ENCODE data around the gene TRIM68.

Gene TRIM68

GRCh38 chr11:4606231-4607015, 1.6 kb downstream of the TRIM68 start:
- DNase-seq: no peak

GRCh38 chr11:4605057-4605456, 3.0 kb downstream of the TRIM68 start:
- no peak for DNase-seq

GRCh38 chr11:4593739-4594138, 14.3 kb downstream of the TRIM68 start, which contains the start of gene OR52I1:
Gene OR52I1, plus strand, starts transcription at chr11:4594039. Its CDS starts 0 bp downstream, at chr11:4594039.
- no peak for DNase-seq

- no peak for DNase-seq
Observed at GRCh38 chr11:4589017-4589416, 19.0 kb downstream of the TRIM68 start.

DNA sequence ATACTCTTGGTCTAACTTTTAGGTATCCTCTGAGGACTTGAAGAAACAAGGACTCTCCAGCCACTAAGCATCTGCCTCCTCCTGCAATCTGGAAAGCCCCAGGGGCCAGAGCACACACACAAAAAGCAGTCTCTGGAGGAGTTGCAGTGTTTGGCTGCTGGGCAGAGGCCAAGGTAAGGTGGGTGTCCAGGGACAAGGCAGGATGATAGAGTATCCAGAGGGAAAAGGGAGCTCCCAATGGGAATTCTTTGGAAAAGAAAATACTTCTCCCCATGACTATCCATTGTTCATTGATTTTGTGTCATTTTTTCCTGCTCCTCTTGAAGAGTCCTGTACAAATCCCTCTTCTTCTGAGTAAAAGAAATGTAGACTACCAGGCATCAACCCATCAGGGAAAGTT, 26.6 kb downstream of the TRIM68 start, which contains the start of gene OR52I2:
TSS of gene OR52I2 (plus strand) at position 301 of the 400 bp plus-strand sequence.
- no peak for DNase-seq

- no peak for DNase-seq
Observed at GRCh38 chr11:4580124-4580523, 27.9 kb downstream of the TRIM68 start.

DNA sequence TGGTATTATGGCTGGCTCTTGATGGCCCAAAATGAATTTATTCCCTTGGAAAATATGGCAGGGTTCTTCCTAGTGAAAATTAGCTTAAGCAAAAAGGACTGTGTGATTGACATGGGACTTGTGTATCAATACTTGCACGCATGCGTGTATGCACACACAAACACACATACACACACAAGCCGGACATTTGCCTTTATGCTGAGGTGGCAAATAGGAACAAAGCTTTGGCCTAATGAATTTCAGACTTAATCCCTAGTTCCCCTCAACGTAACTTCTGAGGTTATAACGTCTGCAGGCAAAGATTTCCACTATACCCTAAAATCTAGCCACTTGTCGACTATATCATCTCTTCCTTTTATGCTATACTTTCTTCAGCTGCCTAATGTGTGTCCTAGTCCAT, 29.4 kb downstream of the TRIM68 start:
- DNase-seq: no peak

DNA sequence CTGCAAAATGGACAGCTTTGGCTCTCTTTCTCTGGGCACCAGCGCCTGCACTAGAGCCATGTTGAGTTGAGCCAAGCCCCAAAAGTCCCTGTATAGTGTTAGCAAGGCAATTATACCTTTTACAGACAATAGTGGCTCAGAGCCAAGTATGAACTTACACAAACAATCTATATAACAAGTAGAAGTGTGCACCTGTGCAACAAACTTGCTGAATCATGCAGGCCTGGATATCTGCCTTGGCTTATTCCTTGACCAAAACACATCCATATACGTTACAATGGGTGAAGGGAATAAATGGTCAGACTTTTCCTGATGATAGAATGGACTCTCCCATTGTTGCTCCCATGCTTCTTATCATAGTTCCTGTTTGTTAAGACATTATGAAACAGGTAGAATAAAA, 30.3 kb downstream of the TRIM68 start:
- DNase-seq: no peak

GRCh38 chr11:4576880-4577279, 31.2 kb downstream of the TRIM68 start:
- no peak for DNase-seq

GRCh38 chr11:4569075-4569474, 39.0 kb downstream of the TRIM68 start:
- DNase-seq: no peak

DNA sequence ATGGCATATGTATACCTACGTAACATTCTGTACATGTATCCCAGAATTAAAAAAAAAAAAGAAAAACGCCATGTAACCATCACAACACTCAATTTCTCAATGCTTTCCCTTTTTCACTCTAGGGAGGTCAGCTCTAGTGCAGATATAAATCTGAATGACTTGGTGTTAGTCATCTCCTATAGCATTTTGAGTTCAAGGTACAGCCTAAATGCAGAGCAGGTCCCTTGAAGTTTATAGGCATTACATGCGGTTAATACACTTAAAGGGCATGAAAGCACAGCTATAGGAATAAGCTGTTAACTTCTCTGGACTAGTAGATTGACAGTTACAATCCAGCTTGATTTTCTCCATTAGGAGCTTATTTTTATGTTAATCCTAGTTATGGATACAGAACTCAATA, 42.7 kb downstream of the TRIM68 start:
- no peak for DNase-seq

DNA sequence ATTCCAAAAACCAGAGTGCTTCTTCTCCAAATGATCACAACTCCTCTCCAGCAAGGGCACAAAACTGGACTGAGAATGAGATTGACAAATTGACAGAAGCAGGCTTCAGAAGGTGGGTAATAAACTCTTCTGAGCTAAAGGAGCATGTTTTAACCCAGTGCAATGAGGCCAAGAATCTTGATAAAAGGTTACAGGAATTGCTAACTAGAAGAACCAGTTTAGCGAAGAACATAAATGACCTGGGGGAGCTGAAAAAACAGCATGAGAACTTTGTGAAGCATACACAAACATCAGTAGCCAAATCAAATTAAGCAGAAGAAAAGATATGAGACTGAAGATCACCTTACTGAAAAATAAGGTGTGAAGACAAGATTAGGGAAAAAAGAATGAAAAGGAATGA, 47.6 kb downstream of the TRIM68 start:
- DNase-seq: peak in 1 of 2 experiments; percentile 5

- DNase-seq: peak in 1 of 2 experiments; percentile 3
Observed at GRCh38 chr11:4559527-4560440, 48.2 kb downstream of the TRIM68 start.

- DNase-seq: peak; percentile 9 to 64
Observed at GRCh38 chr11:4551346-4551979, 56.6 kb downstream of the TRIM68 start.

Data from NCI-H526 (cell line).